Neural cell (in vitro differentiated cells): ENCODE results near the gene ZNF804B. TPM values are rescaled to one million over a fixed set of nuclear protein-coding genes. Genes with fewer than 3 reads are reported as not detected.

ENCODE experiments used
- H2AFZ ChIP-seq: fragments of 200-600, 300-800 bp; sonication (generic), shearing (Covaris generic); 2 replicates; pipeline ENCODE4 v1.6.0; 2014; ENCODE audit warnings: low read depth, mild to moderate bottlenecking, antibody characterized with exemption, low read length, moderate library complexity
- H3F3A ChIP-seq: fragments of 200-600 bp; shearing (Covaris generic); 2 replicates; pipeline ENCODE4 v1.6.1; 2016; ENCODE audit warnings: mild to moderate bottlenecking, moderate library complexity, mixed read lengths, antibody characterized with exemption, low read length; ENCODE audit not compliant: insufficient read depth, poor library complexity, severe bottlenecking
- H3K27ac ChIP-seq: fragments of 200-600, 300-800 bp; sonication (generic), shearing (Covaris generic); 2 replicates; pipeline ENCODE4 v1.5.1; 2014; ENCODE audit warnings: mild to moderate bottlenecking, low read length, moderate library complexity
- H3K27me3 ChIP-seq: fragments of 300-800, 200-600 bp; sonication (generic), shearing (Covaris generic); 2 replicates; pipeline ENCODE4 v1.6.0; 2014; ENCODE audit warnings: mild to moderate bottlenecking, low read depth, low read length, moderate library complexity; ENCODE audit not compliant: insufficient read depth
- H3K36me3 ChIP-seq: fragments of 300-800, 200-600 bp; sonication (generic), shearing (Covaris generic); 2 replicates; pipeline ENCODE4 v1.5.1; 2014; ENCODE audit warnings: mild to moderate bottlenecking, antibody characterized with exemption, low read length, moderate library complexity; ENCODE audit not compliant: insufficient read depth
- H3K4me2 ChIP-seq: fragments of 300-800, 200-600 bp; sonication (generic), shearing (Covaris generic); 2 replicates; pipeline ENCODE4 v1.6.0; 2014; ENCODE audit warnings: mild to moderate bottlenecking, low read length
- H3K4me3 ChIP-seq: fragments of 300-800, 200-600 bp; sonication (generic), shearing (Covaris generic); 2 replicates; pipeline ENCODE4 v1.5.1; 2014; ENCODE audit warnings: mild to moderate bottlenecking, low read length, moderate library complexity
- H3K79me2 ChIP-seq: fragments of 200-600 bp; shearing (Covaris generic); replicated peaks from 2 replicates; pipeline ENCODE4 v1.6.0; 2014; ENCODE audit warnings: mild to moderate bottlenecking, low read length, moderate library complexity; ENCODE audit not compliant: insufficient read depth
- H3K9ac ChIP-seq: fragments of 300-800, 200-600 bp; sonication (generic), shearing (Covaris generic); 2 replicates; pipeline ENCODE4 v1.6.1; 2016; ENCODE audit warnings: mild to moderate bottlenecking, low read length, mixed read lengths
- H3K9me2 ChIP-seq: fragments of 200-600 bp; shearing (Covaris generic); 2 replicates; pipeline ENCODE4 v1.6.1; 2016; ENCODE audit warnings: mild to moderate bottlenecking, low read length, mixed read lengths; ENCODE audit not compliant: insufficient read depth
- H3K9me3 ChIP-seq: fragments of 200-600, 300-800 bp; sonication (generic), shearing (Covaris generic); 2 replicates; pipeline ENCODE4 v1.6.1; 2016; ENCODE audit warnings: mild to moderate bottlenecking, mixed run types, low read length, moderate library complexity, mixed read lengths
- H4K20me1 ChIP-seq: fragments of 200-600 bp; shearing (Covaris generic); 2 replicates; pipeline ENCODE4 v1.6.1; 2016; ENCODE audit warnings: mild to moderate bottlenecking, mixed run types; ENCODE audit not compliant: insufficient read depth
- CTCF ChIP-seq: fragments of 450-650 bp; IDR thresholded peaks from 2 replicates; pipeline ENCODE4 v1.5.1; 2014; ENCODE audit warnings: antibody characterized with exemption, mild to moderate bottlenecking, moderate library complexity; ENCODE audit not compliant: poor library complexity, severe bottlenecking
- EP300 ChIP-seq: fragments of 450-650 bp; conservative IDR thresholded peaks from 2 replicates; pipeline ENCODE4 v1.6.1; 2014; ENCODE audit warnings: antibody characterized with exemption, mild to moderate bottlenecking, moderate library complexity; ENCODE audit not compliant: poor library complexity, severe bottlenecking
- EZH2 ChIP-seq: fragments of 200-600, 300-800 bp; shearing (Covaris generic), sonication (generic); IDR thresholded peaks from 2 replicates; pipeline ENCODE4 v1.6.1; 2014; ENCODE audit warnings: antibody characterized with exemption, low read length, borderline replicate concordance, mild to moderate bottlenecking; ENCODE audit not compliant: insufficient read depth, poor library complexity, severe bottlenecking
- MXI1 ChIP-seq: fragments of 450-650 bp; conservative IDR thresholded peaks from 2 replicates; pipeline ENCODE4 v1.6.1; 2014; ENCODE audit warnings: antibody characterized with exemption, mild to moderate bottlenecking; ENCODE audit not compliant: poor library complexity, severe bottlenecking
- POLR2AphosphoS5 ChIP-seq: IDR thresholded peaks from 2 replicates; pipeline ENCODE4 v1.6.1; 2012
- RAD21 ChIP-seq: fragments of 450-650 bp; conservative IDR thresholded peaks from 2 replicates; pipeline ENCODE4 v1.6.1; 2014; ENCODE audit warnings: antibody characterized with exemption, mild to moderate bottlenecking, moderate library complexity
- REST ChIP-seq: IDR thresholded peaks from 2 replicates; pipeline ENCODE4 v1.6.1; 2012; ENCODE audit warnings: borderline replicate concordance
- SMC3 ChIP-seq: fragments of 450-650 bp; conservative IDR thresholded peaks from 2 replicates; pipeline ENCODE4 v1.6.1; 2014; ENCODE audit warnings: antibody characterized with exemption, mild to moderate bottlenecking, moderate library complexity; ENCODE audit not compliant: poor library complexity
- TAF1 ChIP-seq: IDR thresholded peaks from 2 replicates; pipeline ENCODE4 v1.6.1; 2012; ENCODE audit warnings: low read depth
- polyA plus RNA-seq: library from polyadenylated mRNA; depleted of rRNA; stranded (reverse); fragments of >200 nt; gene quantifications from 2 replicates; pipeline ENCODE4 v1.2.3, GENCODE V29; 2014

Gene ZNF804B
- polyA plus RNA-seq, 1 donor from 2014 or later: 0.37 TPM

GRCh38 chr7:88910516-88910915 lies 151.0 kb downstream of the ZNF804B start:
- no peak overlapping the region for H3K9ac ChIP-seq
- H3K9me2 ChIP-seq: no peaks in the 10 kb centered on the region
- no peaks in the 10 kb centered on the region for H3K9me3 ChIP-seq
- H3F3A ChIP-seq: no peaks in the 10 kb centered on the region
- H3K27me3 ChIP-seq: no peaks in the 10 kb centered on the region
- H3K4me3 ChIP-seq: no peak overlapping the region
- no peak overlapping the region for H3K4me2 ChIP-seq
- H4K20me1 ChIP-seq: no peaks in the 10 kb centered on the region
- TF ChIP-seq POLR2AphosphoS5 (no peak), REST (no peak), MXI1 (no peak), EZH2 (no peak)
- H3K36me3 ChIP-seq: no peaks in the 10 kb centered on the region
- H2AFZ ChIP-seq: no peak overlapping the region
- H3K27ac ChIP-seq: no peak overlapping the region
- H3K79me2 ChIP-seq: no peaks in the 10 kb centered on the region

GRCh38 chr7:88912852-88913251 lies 153.4 kb downstream of the ZNF804B start:
- H3K27ac ChIP-seq: no peak overlapping the region
- no peaks in the 10 kb centered on the region for H3K27me3 ChIP-seq
- no peaks in the 10 kb centered on the region for H3F3A ChIP-seq
- no peaks in the 10 kb centered on the region for H3K9me2 ChIP-seq
- no peak overlapping the region for H3K4me2 ChIP-seq
- H3K36me3 ChIP-seq: no peaks in the 10 kb centered on the region
- TF ChIP-seq CTCF: no peak
- TF ChIP-seq TAF1: no peak
- TF ChIP-seq EP300: no peak
- TF ChIP-seq EZH2: no peak
- TF ChIP-seq RAD21: no peak
- TF ChIP-seq MXI1: no peak
- TF ChIP-seq POLR2AphosphoS5: no peak
- TF ChIP-seq SMC3: no peak
- no peak overlapping the region for H3K4me3 ChIP-seq
- no peaks in the 10 kb centered on the region for H3K9me3 ChIP-seq
- H2AFZ ChIP-seq: no peak overlapping the region
- no peak overlapping the region for H3K9ac ChIP-seq
- no peaks in the 10 kb centered on the region for H3K79me2 ChIP-seq
- no peaks in the 10 kb centered on the region for H4K20me1 ChIP-seq

GRCh38 chr7:88915615-88916014 lies 156.1 kb downstream of the ZNF804B start:
- H3K27me3 ChIP-seq: no peaks in the 10 kb centered on the region
- no peaks in the 10 kb centered on the region for H4K20me1 ChIP-seq
- no peak overlapping the region for H3K4me3 ChIP-seq
- no peaks in the 10 kb centered on the region for H3K9me2 ChIP-seq
- H3K27ac ChIP-seq: no peak overlapping the region
- no peak overlapping the region for H2AFZ ChIP-seq
- TF ChIP-seq TAF1: no peak
- TF ChIP-seq CTCF: no peak
- TF ChIP-seq REST: no peak
- no peak for TF ChIP-seq POLR2AphosphoS5
- TF ChIP-seq EZH2: no peak
- no peak for TF ChIP-seq SMC3
- TF ChIP-seq MXI1: no peak
- no peak for TF ChIP-seq RAD21
- TF ChIP-seq EP300: no peak
- no peak overlapping the region for H3K4me2 ChIP-seq
- no peak overlapping the region for H3K9ac ChIP-seq
- no peaks in the 10 kb centered on the region for H3K36me3 ChIP-seq
- no peaks in the 10 kb centered on the region for H3K79me2 ChIP-seq
- no peaks in the 10 kb centered on the region for H3F3A ChIP-seq
- no peaks in the 10 kb centered on the region for H3K9me3 ChIP-seq
